Psoas muscle (tissue), 8 donors: Measurements from ENCODE around the gene FBXL22. TPM values are rescaled to one million over a fixed set of nuclear protein-coding genes. Genes with fewer than 3 reads are reported as not detected.

Experiments
- ATAC-seq, 4 donors: fragments of 200-7000 bp; cut with Tn5 transposase; one replicate each; pipeline ENCODE4 v1.9.1; 2020; ENCODE audit warnings: moderate library complexity in 3 of 4, mild to moderate bottlenecking in 2 of 4
- DNase-seq, 2 donors: peaks; one replicate each; pipeline ENCODE4 v3.0.0-alpha.2; 2020
- H3K27ac ChIP-seq: fragments of 200-600 bp; one replicate; pipeline ENCODE4 v1.8.0; 2022
- H3K27me3 ChIP-seq, 3 donors: fragments of 200-600 bp in 1 of 3; one replicate each; pipeline versions ENCODE4 v1.6.1 to v1.8.0; 2013 to 2022; ENCODE audit warnings: low read length in 2 of 3, mild to moderate bottlenecking in 2 of 3, moderate library complexity in 1 of 3; ENCODE audit not compliant: insufficient read depth in 3 of 3
- H3K36me3 ChIP-seq, 2 donors: fragments of 200-600 bp in 1 of 2; one replicate each; pipeline versions ENCODE4 v1.6.1 to v1.8.0; 2013 to 2022; ENCODE audit warnings: low read depth in 1 of 2, mild to moderate bottlenecking in 1 of 2, moderate library complexity in 1 of 2; ENCODE audit not compliant: insufficient read depth in 1 of 2
- H3K4me1 ChIP-seq: fragments of 200-600 bp; one replicate; pipeline ENCODE4 v1.8.0; 2022
- H3K4me3 ChIP-seq: fragments of 200-600 bp; one replicate; pipeline ENCODE4 v1.8.0; 2022; ENCODE audit warnings: mild to moderate bottlenecking
- H3K9me3 ChIP-seq: fragments of 200-600 bp; one replicate; pipeline ENCODE4 v1.8.0; 2022
- CTCF ChIP-seq: fragments of 200-600 bp; IDR thresholded peaks from one replicate; pipeline ENCODE4 v1.8.0; 2022; ENCODE audit warnings: antibody characterized with exemption
- WGBS, 3 donors: extraction: QIAGEN DNeasy Blood & Tissue Kit; methylation state at CpG; one replicate each; pipeline versions ENCODE4 v1.1.6 to v1.1.7; 2013; 5-methylcytosine and 5-hydroxymethylcytosine counted together
- intact Hi-C, 2 donors: fragments of 100-400 bp; cut with DNase I; formaldehyde crosslinking; loops; one replicate each; pipeline versions ENCODE4 v1.11.0 to v1.14.2; 2022
- polyA plus RNA-seq, 3 donors: library from polyadenylated mRNA; stranded (reverse); fragments of 200-250 nt; gene quantifications; one replicate each; pipeline ENCODE4 v1.2.3, GENCODE V29; 2013
- total RNA-seq, 4 donors: library from RNA; stranded (reverse); fragmentation: NEBNext Ultra II Directional in 2 of 4; extraction: Animal tissue kit (Norgen Biotek cat#: 25700) in 2 of 4; gene quantifications; one replicate each; pipeline versions ENCODE4 v1.2.1 to v1.2.4, GENCODE V29; 2021 to 2023
- donor health status: healthy with polysubstance abuse.
- donor health status: DM: no; HTN: no; CAD: no; lungs with moderate emphysema.
- donor health status: Bipolar disorder and iron deficiency.
- donor health status: healthy.
- donor health status: DM: yes; HTN: yes; CAD: no.
- donor health status: DM: no; HTN: no; CAD: no.
- donor health status: DM: no; HTN: no; CAD: no.
- donor health status: DM: yes; HTN: yes; CAD: no.

The FBXL22 gene
- total and polyA plus RNA-seq, 7 donors = 0.17 to 6.6 (median 0.37) TPM

DNA sequence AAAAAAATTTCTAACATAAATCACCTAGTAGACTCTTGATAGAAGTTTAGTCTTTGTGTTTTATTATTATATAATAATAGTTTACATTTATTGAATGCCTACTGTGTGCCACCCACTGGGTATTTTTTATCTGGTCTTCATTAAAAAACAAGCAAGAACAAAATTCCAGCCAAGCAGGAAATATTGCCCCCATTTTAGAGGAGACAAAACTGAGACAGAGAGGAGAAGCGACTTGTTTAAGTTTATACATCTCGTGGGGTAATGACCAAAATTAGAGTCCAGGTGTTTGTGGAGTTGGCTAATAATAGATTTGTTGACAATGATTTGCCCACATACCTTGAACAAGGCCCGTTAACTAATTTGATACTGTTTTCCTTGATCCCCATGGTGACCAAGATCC, 33.1 kb upstream of the FBXL22 start:
- DNase-seq (no peak), ATAC-seq (no peak)
- no peaks in the 10 kb centered on the region for H3K4me1 ChIP-seq
- no peaks in the 10 kb centered on the region for H3K9me3 ChIP-seq
- WGBS, 3 donors = 23 to 35% (median 27%) methylated on average over 3 of the region's 3 CpGs
- peaks cover 3 to 87% of the 10 kb centered on the region in 2 donors for H3K36me3 ChIP-seq
- no peaks in the 10 kb centered on the region for H3K27me3 ChIP-seq
- H3K27ac ChIP-seq = no peak overlapping the region
- H3K4me3 ChIP-seq = no peak overlapping the region
- no peak for TF ChIP-seq CTCF
- intact Hi-C loops = no loop called here

DNA sequence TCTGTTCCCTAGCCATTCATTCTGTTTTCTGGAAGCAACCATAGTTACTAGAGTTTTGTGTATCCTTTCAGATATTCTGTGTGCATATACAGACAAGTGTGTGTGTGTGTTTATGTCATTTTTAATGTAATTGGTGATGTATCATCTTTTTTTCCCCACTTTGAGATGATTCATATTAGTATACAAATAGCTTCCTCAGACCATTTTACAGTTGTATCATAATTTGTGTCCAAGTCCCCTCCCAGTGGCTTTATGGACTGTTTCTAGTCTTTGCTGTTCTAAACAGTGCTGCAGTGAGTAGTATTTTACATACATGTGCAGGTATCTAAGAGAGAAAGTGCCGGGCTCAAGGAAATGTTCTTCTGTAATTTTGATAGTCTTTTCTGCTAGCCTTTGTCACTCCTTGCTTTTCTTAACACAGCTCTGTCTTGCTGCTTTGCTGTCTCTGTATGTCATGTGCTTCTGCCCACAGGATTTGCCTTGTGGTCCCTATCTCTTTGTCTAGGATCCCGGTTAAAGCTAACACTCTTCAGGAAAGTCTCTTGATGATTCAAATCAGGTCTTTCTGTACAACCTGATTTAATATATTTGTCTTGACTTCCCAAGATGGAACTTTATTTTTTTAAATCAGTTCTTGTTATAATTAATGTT, 31.5 kb upstream of the FBXL22 start:
- Histone ChIP-seq H3K27me3 (no peaks in the 10 kb centered on the region), H3K36me3 (peaks cover 3 to 83% of the 10 kb centered on the region in 2 donors), H3K4me3 (no peak overlapping the region), H3K9me3 (no peaks in the 10 kb centered on the region), H3K27ac (no peak overlapping the region), H3K4me1 (no peaks in the 10 kb centered on the region)
- DNase-seq = no peak
- no peak for TF ChIP-seq CTCF
- ATAC-seq = no peak
- WGBS, 3 donors = 83 to 95% (median 86%) methylated on average over 2 of the region's 2 CpGs
- intact Hi-C loops = no loop called here

DNA sequence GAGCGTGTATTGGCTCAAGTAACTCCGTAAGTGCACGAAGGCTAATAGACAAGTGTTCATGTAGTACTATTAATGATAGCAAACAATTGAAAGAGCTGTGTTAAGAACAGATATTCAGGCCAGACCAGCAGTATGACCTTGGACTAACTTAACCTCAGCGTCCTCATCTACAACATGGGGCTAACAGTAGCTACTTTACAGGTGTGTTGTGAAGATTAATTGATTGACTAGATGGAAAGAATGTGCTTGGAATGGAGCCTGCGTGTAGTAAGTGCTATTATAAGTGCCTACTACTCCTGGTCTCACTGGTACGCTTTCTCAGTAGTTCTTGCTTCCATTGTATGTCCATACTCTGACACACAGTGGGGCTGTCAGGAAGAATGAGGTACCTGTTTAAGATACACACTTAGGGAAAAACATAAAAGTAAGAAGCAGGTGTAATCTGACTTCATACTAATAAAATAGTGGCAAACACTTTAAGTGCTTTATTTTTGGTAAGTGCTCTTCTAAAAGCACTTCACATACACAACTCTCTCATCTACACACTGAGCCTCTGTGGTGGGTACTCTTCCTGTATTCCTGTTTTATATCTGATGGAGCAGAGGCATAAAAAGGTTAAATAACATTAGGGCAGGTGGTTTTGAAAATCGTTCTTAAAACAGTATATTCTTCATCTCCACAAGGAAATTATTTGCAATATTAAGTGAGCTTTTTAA, 24.3 kb upstream of the FBXL22 start:
- ATAC-seq (no peak), DNase-seq (no peak)
- TF ChIP-seq CTCF = no peak
- no peak overlapping the region for H3K27ac ChIP-seq
- H3K9me3 ChIP-seq = no peaks in the 10 kb centered on the region
- H3K27me3 ChIP-seq = no peaks in the 10 kb centered on the region
- WGBS, 3 donors = 79 to 86% (median 81%) methylated on average over 7 of the region's 7 CpGs
- H3K4me3 ChIP-seq = no peak overlapping the region
- H3K36me3 ChIP-seq = peaks cover 2 to 78% of the 10 kb centered on the region in 2 donors
- H3K4me1 ChIP-seq = no peaks in the 10 kb centered on the region
- intact Hi-C loops = no loop called here

DNA sequence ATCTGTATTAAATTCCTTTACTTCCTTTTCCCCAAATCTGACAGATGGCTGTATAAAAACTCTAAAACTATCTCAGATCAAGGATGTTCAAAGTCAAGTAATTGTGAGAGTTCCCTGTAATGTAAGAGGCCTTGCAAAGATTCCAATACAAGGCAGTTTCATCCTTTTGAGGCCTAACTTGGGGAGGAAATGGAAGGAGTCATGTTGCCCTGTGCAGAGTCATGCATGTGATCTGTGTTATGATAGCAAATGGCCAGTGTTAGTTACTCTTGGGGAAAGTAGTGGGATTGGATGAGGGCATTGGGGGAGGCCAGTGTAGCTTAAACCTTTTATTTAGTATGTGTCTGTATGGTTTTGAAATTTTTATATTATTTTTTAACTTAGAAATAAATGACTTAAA, 23.7 kb upstream of the FBXL22 start:
- no peak for TF ChIP-seq CTCF
- Histone ChIP-seq H3K4me3 (no peak overlapping the region), H3K9me3 (no peaks in the 10 kb centered on the region), H3K36me3 (peaks cover 2 to 72% of the 10 kb centered on the region in 2 donors), H3K27ac (no peak overlapping the region), H3K4me1 (no peaks in the 10 kb centered on the region), H3K27me3 (no peaks in the 10 kb centered on the region)
- no peak for DNase-seq
- ATAC-seq = no peak
- intact Hi-C loops = no loop called here
